NB4 (cell line): ENCODE results near the gene SMIM10.
"Not testable (repeated sequence)": the region's sequence is repeated elsewhere in the genome, so short reads cannot be mapped to it uniquely, and the experiment has no call there.

Source experiments
- DNase-seq: peaks from one replicate; pipeline ENCODE4 v3.0.0; 2010; ENCODE audit warnings: low read depth
- H3K4me3 ChIP-seq: one replicate; pipeline ENCODE4 v1.5.1; 2011; ENCODE audit warnings: mild to moderate bottlenecking, low read depth, low read length, moderate library complexity
- CTCF ChIP-seq: IDR thresholded peaks from one replicate; pipeline ENCODE4 v1.5.1; 2012; ENCODE audit warnings: low read depth, low read length
- MAX ChIP-seq: IDR thresholded peaks from 2 replicates; pipeline ENCODE4 v1.6.1; 2011; ENCODE audit warnings: low read depth, low read length
- MYC ChIP-seq: IDR thresholded peaks from 2 replicates; pipeline ENCODE4 v1.6.1; 2011; ENCODE audit warnings: low read depth, low read length
- POLR2A ChIP-seq: IDR thresholded peaks from 2 replicates; pipeline ENCODE4 v1.6.1; 2011; ENCODE audit warnings: mild to moderate bottlenecking; ENCODE audit not compliant: insufficient read length; ENCODE audit errors: extremely low read depth

The SMIM10 gene

GRCh38 chrX:135015523-135016245 is 24.9 kb downstream of the SMIM10 start:
- no peak overlapping the region for H3K4me3 ChIP-seq
- TF ChIP-seq POLR2A (no peak), MAX (no peak), MYC (no peak), CTCF (no peak)
- no peak for DNase-seq

- H3K4me3 ChIP-seq, DNase-seq: not testable (repeated sequence)
Measured at GRCh38 chrX:135019890-135020289, 29.1 kb downstream of the SMIM10 start.

GRCh38 chrX:135023791-135024190 is 33.0 kb downstream of the SMIM10 start:
- H3K4me3 ChIP-seq, DNase-seq: not testable (repeated sequence)

- no peak for DNase-seq
- TF ChIP-seq POLR2A = no peak
- TF ChIP-seq MYC = no peak
- TF ChIP-seq CTCF = no peak
- no peak for TF ChIP-seq MAX
Measured at GRCh38 chrX:135024526-135024925, 33.7 kb downstream of the SMIM10 start.

GRCh38 chrX:135030207-135030963 is 39.6 kb downstream of the SMIM10 start:
- H3K4me3 ChIP-seq, DNase-seq: not testable (repeated sequence)

More at GRCh38 chrX:135024526-135024925, 33.7 kb downstream of the SMIM10 start:
- H3K4me3 ChIP-seq = no peak overlapping the region

GRCh38 chrX:135041149-135042123 is 50.6 kb downstream of the SMIM10 start:
- DNase-seq, H3K4me3 ChIP-seq: not testable (repeated sequence)
